Lung (tissue), 12 donors: ENCODE results near the gene GOLGA7B. TPM values are rescaled to one million over a fixed set of nuclear protein-coding genes. Genes with fewer than 3 reads are reported as not detected.

ENCODE experiments used
- ATAC-seq: fragments of 200-7000 bp; cut with Tn5 transposase; one replicate; pipeline ENCODE4 v1.9.1; 2020; ENCODE audit warnings: moderate number of reproducible peaks; ENCODE audit not compliant: insufficient read depth, low FRiP score
- DNase-seq, 3 donors: peaks; one replicate each; pipeline ENCODE4 v3.0.0-alpha.2; 2013 to 2017
- H3K27ac ChIP-seq, 2 donors: one replicate each; pipeline ENCODE4 v1.5.1; 2013; ENCODE audit warnings: mild to moderate bottlenecking in 2 of 2, moderate library complexity in 2 of 2, control low read depth in 1 of 2, inconsistent platforms in 1 of 2, low read depth in 1 of 2, low read length in 1 of 2
- H3K27me3 ChIP-seq, 3 donors: one replicate each; pipeline ENCODE4 v1.5.1; 2013; ENCODE audit warnings: low read length in 2 of 3; ENCODE audit not compliant: control insufficient read depth in 3 of 3, insufficient read depth in 3 of 3
- H3K36me3 ChIP-seq, 4 donors: one replicate each; pipeline ENCODE4 v1.5.1; 2013; ENCODE audit warnings: low read length in 4 of 4, mild to moderate bottlenecking in 1 of 4, moderate library complexity in 1 of 4; ENCODE audit not compliant: control insufficient read depth in 4 of 4, insufficient read depth in 4 of 4
- H3K4me1 ChIP-seq, 5 donors: one replicate each; pipeline ENCODE4 v1.5.1; 2013; ENCODE audit warnings: low read length in 5 of 5, mild to moderate bottlenecking in 2 of 5, moderate library complexity in 1 of 5; ENCODE audit not compliant: control insufficient read depth in 5 of 5, insufficient read depth in 5 of 5
- H3K4me3 ChIP-seq: one replicate; pipeline ENCODE4 v1.5.1; 2013; ENCODE audit warnings: mild to moderate bottlenecking, control low read depth, moderate library complexity
- H3K9ac ChIP-seq, 2 donors: one replicate each; pipeline ENCODE4 v1.5.1; 2013; ENCODE audit warnings: low read length in 2 of 2, control low read depth in 1 of 2; ENCODE audit not compliant: insufficient read depth in 1 of 2
- H3K9me3 ChIP-seq, 4 donors: one replicate each; pipeline ENCODE4 v1.5.1; 2013; ENCODE audit warnings: low read length in 3 of 4, mild to moderate bottlenecking in 1 of 4, moderate library complexity in 1 of 4; ENCODE audit not compliant: control insufficient read depth in 4 of 4, insufficient read depth in 3 of 4
- CTCF ChIP-seq: IDR thresholded peaks from 2 replicates; pipeline ENCODE4 v1.5.1; 2012; ENCODE audit warnings: mild to moderate bottlenecking; ENCODE audit errors: control extremely low read depth, extremely low read depth
- WGBS, 2 donors: extraction: QIAGEN DNeasy Blood & Tissue Kit; methylation state at CpG; one replicate each; pipeline ENCODE4 v1.1.7; 2013; 5-methylcytosine and 5-hydroxymethylcytosine counted together
- polyA plus RNA-seq, 2 donors: library from polyadenylated mRNA; stranded (reverse); fragments of 200-250 nt; gene quantifications; one replicate each; pipeline ENCODE4 v1.2.1, GENCODE V29; 2013
- total RNA-seq, 2 donors: library from RNA; depleted of rRNA in 1 of 2; stranded (reverse); fragments of >200 nt in 1 of 2; gene quantifications; one replicate each; pipeline ENCODE4 v1.2.1, GENCODE V29; 2014 to 2021
- donor health status: control.
- donor health status: control.
- donor health status: Bipolar disorder and iron deficiency.
- donor health status: healthy.
- donor health status: DM: yes; HTN: yes; CAD: no.

Gene GOLGA7B
- total and polyA plus RNA-seq, 4 donors: 0.23 to 1.2 (median 0.74) TPM

- Histone ChIP-seq H3K4me3 (no peak overlapping the region), H3K27me3 (peaks cover 0 to 12% (median 2%) of the 10 kb centered on the region in 3 donors), H3K4me1 (peaks cover 0 to 8% (median 2%) of the 10 kb centered on the region in 5 donors), H3K9me3 (no peaks in the 10 kb centered on the region), H3K27ac (no peak overlapping the region), H3K9ac (no peak overlapping the region), H3K36me3 (no peaks in the 10 kb centered on the region)
- 51 to 71% methylated on average over 4 of the region's 4 CpGs for WGBS, 2 donors
- ATAC-seq: no peak
- DNase-seq: no peak
- TF ChIP-seq CTCF: no peak
These were observed 71.2 kb downstream of the GOLGA7B start for GRCh38 chr10:97920865-97921264.

Other genes starting within 250 kb of the GOLGA7B start
- gene MORN4, start 216.3 kb upstream of the GOLGA7B start, total RNA-seq: 10 to 100 TPM in 1 of 2 donors, 1 to 10 TPM in 1; 5.7 to 16.1 TPM
- 1 to 10 TPM; 4.1 to 8.3 TPM for gene MORN4, start 216.3 kb upstream of the GOLGA7B start, polyA plus RNA-seq
- 10 to 100 TPM; 15.0 to 22.4 TPM for gene PI4K2A, start 209.2 kb upstream of the GOLGA7B start, total RNA-seq
- 10 to 100 TPM; 12.3 to 14.6 TPM for gene PI4K2A, start 209.2 kb upstream of the GOLGA7B start, polyA plus RNA-seq
- 10 to 100 TPM; 16.8 to 26.8 TPM for gene AVPI1, start 162.6 kb upstream of the GOLGA7B start, total RNA-seq
- gene AVPI1, start 162.6 kb upstream of the GOLGA7B start, polyA plus RNA-seq: 10 to 100 TPM; 15.1 to 18.9 TPM
- gene MARVELD1, start 136.1 kb upstream of the GOLGA7B start, total RNA-seq: 10 to 100 TPM; 22.3 to 57.9 TPM
- gene MARVELD1, start 136.1 kb upstream of the GOLGA7B start, polyA plus RNA-seq: 10 to 100 TPM; 15.7 to 26.0 TPM
- gene ZFYVE27, start 112.7 kb upstream of the GOLGA7B start, total RNA-seq: 10 to 100 TPM; 30.9 to 33.9 TPM
- 10 to 100 TPM; 21.1 to 22.7 TPM for gene ZFYVE27, start 112.7 kb upstream of the GOLGA7B start, polyA plus RNA-seq
- gene SFRP5, start 77.8 kb upstream of the GOLGA7B start, total RNA-seq: 10 to 100 TPM in 1 of 2 donors, 1 to 10 TPM in 1; 2.4 to 12.8 TPM
- gene SFRP5, start 77.8 kb upstream of the GOLGA7B start, polyA plus RNA-seq: under 1 TPM; 0.44 to 0.93 TPM
- 10 to 100 TPM; 55.1 to 82.4 TPM for gene CRTAC1, start 180.8 kb downstream of the GOLGA7B start, total RNA-seq
- gene CRTAC1, start 180.8 kb downstream of the GOLGA7B start, polyA plus RNA-seq: 10 to 100 TPM; 45.8 to 53.4 TPM